ENCODE measurements around the gene BACH2. TPM values are rescaled to one million over a fixed set of nuclear protein-coding genes. Genes with fewer than 3 reads are reported as not detected.

The BACH2 gene
- total and polyA plus RNA-seq, 2 of the 8 experiments (the other 6 are each of a cell fraction or from before 2014, with no cell fraction given): 1.9 to 5.9 TPM

GRCh38 chr6:90294989-90295853, 1.4 kb downstream of the BACH2 start:
- Histone ChIP-seq H4K91ac (replicated peaks; ENCODE audit: insufficient read length, low read length) (no peak overlapping the region), H2BK120ac (replicated peaks; ENCODE audit: low read depth, low read length) (no peak overlapping the region), H3K9me3 (ENCODE audit: insufficient read depth in 2 of 2, low read depth in 1 of 2, low read length in 1 of 2) (no peaks in the 10 kb centered on the region), H3K23me2 (ENCODE audit: low read depth, low read length) (peaks cover 19% of the 10 kb centered on the region), H3K4me3 (ENCODE audit: extremely low read depth in 1 of 4, insufficient read depth in 2 of 4, low read depth in 3 of 4, low read length in 4 of 4) (peak overlapping the region; percentile 44 to 73 (median 62)), H3K23ac (ENCODE audit: insufficient read length) (no peak overlapping the region), H3K4ac (replicated peaks; ENCODE audit: insufficient read length, low read depth, low read length) (no peak overlapping the region), H2AFZ (ENCODE audit: low read length) (no peak overlapping the region), H2BK15ac (ENCODE audit: low read length) (no peak overlapping the region), H3K36me3 (ENCODE audit: control insufficient read depth in 2 of 4, insufficient read depth in 4 of 4, low read length in 3 of 4) (no peaks in the 10 kb centered on the region; a peak in 1 of 8 replicates), H2BK5ac (ENCODE audit: low read depth, low read length) (no peak overlapping the region), H4K20me1 (replicated peaks in 1 of 2; ENCODE audit: control insufficient read depth in 1 of 2, insufficient read depth in 2 of 2, low read length in 2 of 2) (peaks cover 5 to 7% of the 10 kb centered on the region in 2 experiments), H3K27me3 (replicated peaks in 1 of 4; ENCODE audit: control insufficient read depth in 3 of 4, extremely low read depth in 1 of 4, insufficient read depth in 3 of 4, low read length in 3 of 4) (peaks cover 4 to 26% (median 22%) of the 10 kb centered on the region in 4 experiments; a peak in 6 of 7 replicates), H2BK12ac (ENCODE audit: low read depth, low read length) (no peak overlapping the region), H3K4me2 (ENCODE audit: insufficient read depth in 1 of 2, low read depth in 2 of 2, low read length in 2 of 2) (peak overlapping the region; percentile 99), H3K4me1 (replicated peaks in 1 of 4; ENCODE audit: control insufficient read depth in 3 of 4, insufficient read depth in 4 of 4, low read length in 3 of 4) (peaks cover 8 to 17% (median 12%) of the 10 kb centered on the region in 4 experiments), H2AK5ac (ENCODE audit: low read depth, low read length) (no peak overlapping the region), H3K14ac (ENCODE audit: insufficient read length) (no peak overlapping the region), H4K5ac (ENCODE audit: insufficient read length, low read depth, low read length) (no peak overlapping the region), H3K9ac (replicated peaks in 1 of 4; ENCODE audit: extremely low read depth in 1 of 4, low read depth in 3 of 4, low read length in 3 of 4) (peak overlapping the region in 1 of 4 experiments; percentile 57; a peak in 2 of 7 replicates), H3K56ac (replicated peaks; ENCODE audit: insufficient read length, low read depth, low read length) (no peak overlapping the region), H3K79me2 (ENCODE audit: control insufficient read depth in 1 of 2, insufficient read depth in 2 of 2, low read length in 2 of 2) (no peaks in the 10 kb centered on the region), H3K79me1 (ENCODE audit: low read depth, low read length) (no peaks in the 10 kb centered on the region), H2BK20ac (ENCODE audit: low read length) (no peak overlapping the region), H3K18ac (ENCODE audit: extremely low read depth, low read length) (0 out of 2 replicates have a peak overlapping the region, but pooled peaks have one; percentile 24), H3K27ac (ENCODE audit: low read depth, low read length) (no peak overlapping the region), H4K8ac (ENCODE audit: extremely low read depth, insufficient read depth, low read length) (no peak overlapping the region)
- FAIRE-seq (no peak), DNase-seq (ENCODE audit: low read depth in 1 of 2, low spot score in 2 of 2) (no peak)
- POLR2A ChIA-PET (ENCODE audit: partially characterized antibody): interaction anchor here (0.6 to 1.4 kb wide), 3 partner anchors 183 to 478 kb away, joined by 3 read pairs; no protein-coding TSS in a partner anchor
- CTCF ChIA-PET (ENCODE audit: partially characterized antibody): interaction anchor here (0.7 to 16.3 kb wide), 9 partner anchors 10 to 181 kb away, joined by 3 to 234 read pairs (median 3); no protein-coding TSS in a partner anchor
- 1% methylated on average over 53 of the region's 79 CpGs; no CpG with 5 or more reads in 1 of the 2 experiments for WGBS, 2 experiments (ENCODE audit: extremely low coverage in 1 of 2, insufficient coverage in 1 of 2, insufficient read length in 1 of 2, insufficient replicate concordance in 2 of 2, low coverage in 1 of 2, low lambda C conversion rate in 2 of 2, missing lambda C conversion rate in 1 of 2)
- TF ChIP-seq HDAC2 (IDR thresholded peaks at IDR 0.05; ENCODE audit: borderline replicate concordance in 1 of 2, low read depth in 2 of 2, low read length in 2 of 2): no peak
- TF ChIP-seq YY1 (IDR thresholded peaks at IDR 0.05; ENCODE audit: low read depth, low read length): no peak
